Colonic mucosa (tissue), 4 donors: ENCODE data around the gene PLXNB3. TPM values are rescaled to one million over a fixed set of nuclear protein-coding genes. Genes with fewer than 3 reads are reported as not detected.

Source experiments
- DNase-seq: peaks from one replicate; pipeline ENCODE4 v3.0.0-alpha.2; 2020
- H3K27ac ChIP-seq: fragments of 200-600 bp; one replicate; pipeline ENCODE4 v1.8.0; 2021
- H3K27me3 ChIP-seq: fragments of 200-600 bp; one replicate; pipeline ENCODE4 v1.8.0; 2021
- H3K36me3 ChIP-seq: fragments of 200-600 bp; one replicate; pipeline ENCODE4 v1.8.0; 2021
- H3K4me1 ChIP-seq: fragments of 200-600 bp; one replicate; pipeline ENCODE4 v1.8.0; 2021; ENCODE audit warnings: mild to moderate bottlenecking
- H3K4me3 ChIP-seq: fragments of 200-600 bp; one replicate; pipeline ENCODE4 v1.8.0; 2021
- H3K9ac ChIP-seq, 2 donors: one replicate each; pipeline ENCODE4 v1.7.0; 2013; ENCODE audit warnings: control low read depth in 2 of 2, low read depth in 2 of 2, low read length in 2 of 2
- H3K9me3 ChIP-seq: fragments of 200-600 bp; one replicate; pipeline ENCODE4 v1.8.0; 2021
- intact Hi-C: fragments of 100-400 bp; cut with DNase I; formaldehyde crosslinking; loops from one replicate; pipeline ENCODE4 v1.14.1; 2022
- total RNA-seq, 2 donors: library from RNA; stranded (reverse); fragmentation: NEBNext Ultra II Directional in 1 of 2; extraction: Animal tissue kit (Norgen Biotek cat#: 25700) in 1 of 2; gene quantifications; one replicate each; pipeline ENCODE4 v1.2.1, GENCODE V29; 2021
- TF ChIP-seq, protein P1 (sequence below): fragments of 200-600 bp; IDR thresholded peaks from one replicate; pipeline ENCODE4 v1.8.0; 2022; ENCODE audit warnings: antibody characterized with exemption, mild to moderate bottlenecking
- donor health status: healthy.
- donor health status: DM: no; HTN: no; CAD: no.
- donor health status: DM: no; HTN: no; CAD: no.

Gene PLXNB3
- total RNA-seq, 2 donors from 2014 or later, result 0.57 to 3.7 TPM

DNA sequence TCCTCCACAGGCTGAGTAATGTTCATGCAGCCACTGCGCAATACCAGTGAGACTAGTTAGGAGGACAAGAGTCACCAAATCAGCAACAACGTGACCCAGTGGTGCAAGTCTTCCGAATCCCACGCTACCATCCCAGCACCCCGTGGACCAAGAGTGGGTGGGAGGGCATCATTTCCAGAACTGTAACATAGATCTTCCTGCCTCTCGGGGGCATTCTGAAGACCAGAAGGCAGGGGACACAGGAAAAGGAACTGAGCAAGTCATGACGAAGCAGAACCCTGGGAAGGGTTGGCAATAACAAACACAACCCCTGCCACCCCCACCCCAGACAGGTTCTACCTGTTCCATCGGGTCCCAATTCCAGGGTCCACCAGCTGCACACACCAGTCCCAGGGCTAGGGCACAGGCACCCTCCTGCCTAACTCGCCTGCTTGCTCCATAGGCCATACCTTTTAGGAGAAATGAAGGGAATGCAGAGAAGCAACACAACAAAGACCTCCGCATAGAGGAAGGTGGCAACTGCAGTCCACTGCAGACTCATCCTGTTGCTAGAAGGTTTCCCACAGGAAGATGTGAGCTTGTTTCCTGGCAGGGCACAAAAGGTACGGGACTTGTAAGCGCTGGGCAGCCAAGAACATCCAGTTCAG is 41.2 kb upstream of the PLXNB3 start:
- H3K4me3 ChIP-seq, result peak overlapping the region; percentile 51
- H3K36me3 ChIP-seq, result no peaks in the 10 kb centered on the region
- peak overlapping the region; percentile 90 for H3K27ac ChIP-seq
- H3K27me3 ChIP-seq, result no peaks in the 10 kb centered on the region
- H3K4me1 ChIP-seq, result peaks cover 22% of the 10 kb centered on the region
- intact Hi-C loops, result no loop called here
- no peaks in the 10 kb centered on the region for H3K9me3 ChIP-seq
- H3K9ac ChIP-seq, result peak overlapping the region; percentile 70 to 72
- no peak for DNase-seq
- TF ChIP-seq, protein P1, sequence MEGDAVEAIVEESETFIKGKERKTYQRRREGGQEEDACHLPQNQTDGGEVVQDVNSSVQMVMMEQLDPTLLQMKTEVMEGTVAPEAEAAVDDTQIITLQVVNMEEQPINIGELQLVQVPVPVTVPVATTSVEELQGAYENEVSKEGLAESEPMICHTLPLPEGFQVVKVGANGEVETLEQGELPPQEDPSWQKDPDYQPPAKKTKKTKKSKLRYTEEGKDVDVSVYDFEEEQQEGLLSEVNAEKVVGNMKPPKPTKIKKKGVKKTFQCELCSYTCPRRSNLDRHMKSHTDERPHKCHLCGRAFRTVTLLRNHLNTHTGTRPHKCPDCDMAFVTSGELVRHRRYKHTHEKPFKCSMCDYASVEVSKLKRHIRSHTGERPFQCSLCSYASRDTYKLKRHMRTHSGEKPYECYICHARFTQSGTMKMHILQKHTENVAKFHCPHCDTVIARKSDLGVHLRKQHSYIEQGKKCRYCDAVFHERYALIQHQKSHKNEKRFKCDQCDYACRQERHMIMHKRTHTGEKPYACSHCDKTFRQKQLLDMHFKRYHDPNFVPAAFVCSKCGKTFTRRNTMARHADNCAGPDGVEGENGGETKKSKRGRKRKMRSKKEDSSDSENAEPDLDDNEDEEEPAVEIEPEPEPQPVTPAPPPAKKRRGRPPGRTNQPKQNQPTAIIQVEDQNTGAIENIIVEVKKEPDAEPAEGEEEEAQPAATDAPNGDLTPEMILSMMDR, result no peak

DNA sequence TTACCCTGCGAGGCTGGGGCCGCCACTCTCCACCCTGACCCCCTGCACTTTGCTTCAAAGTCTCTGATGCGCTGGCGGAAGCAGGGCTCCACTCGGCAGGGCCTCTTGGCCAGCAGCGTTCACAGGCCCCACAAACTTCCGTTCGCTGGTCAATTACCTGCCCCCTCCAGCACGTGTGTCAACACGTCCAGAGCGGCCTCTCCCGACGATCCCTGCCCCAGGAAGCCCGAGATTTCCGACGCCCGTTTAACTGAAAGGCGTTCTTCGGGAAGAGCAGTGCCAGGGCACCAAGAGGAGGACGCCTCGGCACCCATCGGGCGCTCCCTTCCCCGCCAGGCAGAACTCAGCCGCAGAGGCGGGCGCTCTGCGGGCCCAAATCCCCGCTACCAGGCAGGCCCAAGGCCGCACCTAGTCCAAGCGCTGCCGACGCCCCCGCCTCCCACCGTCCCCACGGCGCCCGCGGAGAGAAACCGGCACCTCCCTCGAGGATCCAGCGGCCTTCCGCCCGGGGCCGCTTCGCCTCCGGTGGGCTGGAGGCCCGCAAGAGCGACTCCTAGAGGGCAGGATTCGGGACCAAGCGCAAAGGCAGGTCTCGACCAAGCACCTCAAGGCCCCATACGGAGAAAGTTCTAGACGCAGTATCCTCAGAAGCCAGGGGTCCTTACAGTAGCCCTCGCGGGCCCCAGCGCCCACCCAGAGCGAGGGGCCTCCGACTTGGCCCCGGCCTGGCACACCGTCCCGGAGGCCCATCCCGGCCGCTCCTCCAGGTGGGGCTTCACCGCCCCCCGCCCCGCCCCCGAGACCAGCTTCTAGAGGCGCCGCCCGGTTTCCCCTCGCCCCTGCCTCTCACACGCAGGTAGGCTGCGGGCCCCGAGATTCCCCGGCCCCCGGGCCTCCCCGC is 40.4 kb upstream of the PLXNB3 start:
- Histone ChIP-seq H3K27ac (peak overlapping the region; percentile 90), H3K9ac (peak overlapping the region; percentile 70 to 72), H3K9me3 (no peaks in the 10 kb centered on the region), H3K4me1 (peaks cover 22% of the 10 kb centered on the region), H3K27me3 (no peaks in the 10 kb centered on the region), H3K36me3 (no peaks in the 10 kb centered on the region), H3K4me3 (peak overlapping the region; percentile 51)
- TF ChIP-seq, protein P1, result no peak
- intact Hi-C loops, result no loop called here
- DNase-seq, result peak; percentile 53

DNA sequence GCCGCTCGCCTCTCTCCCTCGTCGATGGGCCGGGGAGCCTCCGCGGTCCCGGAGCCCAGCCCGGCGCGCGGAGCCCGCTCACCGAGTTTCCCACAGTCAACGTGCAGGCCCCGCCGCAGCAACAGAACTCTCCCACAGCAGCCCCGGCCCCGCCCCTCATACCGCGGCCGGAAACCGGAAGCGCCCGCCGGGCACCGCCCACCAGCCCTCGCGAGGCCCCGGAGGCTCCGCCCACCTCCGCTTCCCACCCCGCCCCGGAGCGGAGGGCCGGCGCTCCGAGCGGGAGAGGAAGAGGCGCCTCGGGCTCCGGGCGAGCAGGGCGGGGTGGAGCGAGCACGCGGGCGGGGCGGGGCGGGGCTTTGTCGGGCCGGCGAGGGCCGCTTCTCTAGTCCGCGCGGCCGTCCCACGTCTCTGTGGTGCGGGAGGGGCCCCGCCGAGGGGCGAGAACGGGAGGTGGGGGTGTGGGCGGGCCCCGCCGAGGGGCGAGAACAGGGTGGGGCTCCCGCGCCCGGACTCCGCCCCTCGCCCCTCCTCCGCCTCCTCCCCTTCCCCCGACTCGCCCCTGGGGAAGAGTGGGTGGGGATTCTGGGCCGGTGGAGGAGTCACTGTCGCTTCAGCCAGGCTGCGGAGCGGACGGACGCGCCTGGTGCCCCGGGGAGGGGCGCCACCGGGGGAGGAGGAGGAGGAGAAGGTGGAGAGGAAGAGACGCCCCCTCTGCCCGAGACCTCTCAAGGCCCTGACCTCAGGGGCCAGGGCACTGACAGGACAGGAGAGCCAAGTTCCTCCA is 39.6 kb upstream of the PLXNB3 start, which contains the start of the genes ABCD1 and BCAP31:
ABCD1 (plus strand) TSS at position 605 of the 787 bp plus-strand sequence. CDS start 411 bp downstream, outside the sequence.
BCAP31 (minus strand) TSS at position 136 of the 787 bp plus-strand sequence. CDS start 1,143 bp downstream, outside the sequence.
- intact Hi-C loops, result no loop called here
- no peaks in the 10 kb centered on the region for H3K27me3 ChIP-seq
- no peaks in the 10 kb centered on the region for H3K36me3 ChIP-seq
- H3K9ac ChIP-seq, result peak within 1 kb of the TSS; percentile 70 to 78
- H3K4me1 ChIP-seq, result peaks cover 22% of the 10 kb centered on the region
- TF ChIP-seq, protein P1, result no peak
- H3K9me3 ChIP-seq, result no peaks in the 10 kb centered on the region
- H3K27ac ChIP-seq, result peak within 1 kb of the TSS; percentile 90
- peak within 1 kb of the TSS; percentile 51 for H3K4me3 ChIP-seq
- peak; percentile 90 for DNase-seq

DNA sequence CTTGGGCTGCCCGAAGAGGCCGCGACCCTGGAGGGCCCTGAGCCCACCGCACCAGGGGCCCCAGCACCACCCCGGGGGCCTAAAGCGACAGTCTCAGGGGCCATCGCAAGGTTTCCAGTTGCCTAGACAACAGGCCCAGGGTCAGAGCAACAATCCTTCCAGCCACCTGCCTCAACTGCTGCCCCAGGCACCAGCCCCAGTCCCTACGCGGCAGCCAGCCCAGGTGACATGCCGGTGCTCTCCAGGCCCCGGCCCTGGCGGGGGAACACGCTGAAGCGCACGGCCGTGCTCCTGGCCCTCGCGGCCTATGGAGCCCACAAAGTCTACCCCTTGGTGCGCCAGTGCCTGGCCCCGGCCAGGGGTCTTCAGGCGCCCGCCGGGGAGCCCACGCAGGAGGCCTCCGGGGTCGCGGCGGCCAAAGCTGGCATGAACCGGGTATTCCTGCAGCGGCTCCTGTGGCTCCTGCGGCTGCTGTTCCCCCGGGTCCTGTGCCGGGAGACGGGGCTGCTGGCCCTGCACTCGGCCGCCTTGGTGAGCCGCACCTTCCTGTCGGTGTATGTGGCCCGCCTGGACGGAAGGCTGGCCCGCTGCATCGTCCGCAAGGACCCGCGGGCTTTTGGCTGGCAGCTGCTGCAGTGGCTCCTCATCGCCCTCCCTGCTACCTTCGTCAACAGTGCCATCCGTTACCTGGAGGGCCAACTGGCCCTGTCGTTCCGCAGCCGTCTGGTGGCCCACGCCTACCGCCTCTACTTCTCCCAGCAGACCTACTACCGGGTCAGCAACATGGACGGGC is 38.8 kb upstream of the PLXNB3 start:
- Histone ChIP-seq H3K27me3 (no peaks in the 10 kb centered on the region), H3K4me3 (peak overlapping the region; percentile 51), H3K27ac (peak overlapping the region; percentile 90), H3K9me3 (no peaks in the 10 kb centered on the region), H3K36me3 (no peaks in the 10 kb centered on the region), H3K4me1 (peaks cover 22% of the 10 kb centered on the region), H3K9ac (peak overlapping the region; percentile 17 to 78)
- TF ChIP-seq, protein P1, result no peak
- intact Hi-C loops, result no loop called here
- DNase-seq, result no peak
